DMS 273 (cell line): Measurements from ENCODE around the gene FKBP9.
"Not testable (repeated sequence)": the region's sequence is repeated elsewhere in the genome, so short reads cannot be mapped to it uniquely, and the experiment has no call there.

Experiments used
- DNase-seq: peaks from one replicate; lab custom pipeline; 2025; ENCODE audit not compliant: unreplicated experiment; lab: John Stamatoyannopoulos, UW

The FKBP9 gene, protein sequence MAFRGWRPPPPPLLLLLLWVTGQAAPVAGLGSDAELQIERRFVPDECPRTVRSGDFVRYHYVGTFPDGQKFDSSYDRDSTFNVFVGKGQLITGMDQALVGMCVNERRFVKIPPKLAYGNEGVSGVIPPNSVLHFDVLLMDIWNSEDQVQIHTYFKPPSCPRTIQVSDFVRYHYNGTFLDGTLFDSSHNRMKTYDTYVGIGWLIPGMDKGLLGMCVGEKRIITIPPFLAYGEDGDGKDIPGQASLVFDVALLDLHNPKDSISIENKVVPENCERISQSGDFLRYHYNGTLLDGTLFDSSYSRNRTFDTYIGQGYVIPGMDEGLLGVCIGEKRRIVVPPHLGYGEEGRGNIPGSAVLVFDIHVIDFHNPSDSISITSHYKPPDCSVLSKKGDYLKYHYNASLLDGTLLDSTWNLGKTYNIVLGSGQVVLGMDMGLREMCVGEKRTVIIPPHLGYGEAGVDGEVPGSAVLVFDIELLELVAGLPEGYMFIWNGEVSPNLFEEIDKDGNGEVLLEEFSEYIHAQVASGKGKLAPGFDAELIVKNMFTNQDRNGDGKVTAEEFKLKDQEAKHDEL

DNA sequence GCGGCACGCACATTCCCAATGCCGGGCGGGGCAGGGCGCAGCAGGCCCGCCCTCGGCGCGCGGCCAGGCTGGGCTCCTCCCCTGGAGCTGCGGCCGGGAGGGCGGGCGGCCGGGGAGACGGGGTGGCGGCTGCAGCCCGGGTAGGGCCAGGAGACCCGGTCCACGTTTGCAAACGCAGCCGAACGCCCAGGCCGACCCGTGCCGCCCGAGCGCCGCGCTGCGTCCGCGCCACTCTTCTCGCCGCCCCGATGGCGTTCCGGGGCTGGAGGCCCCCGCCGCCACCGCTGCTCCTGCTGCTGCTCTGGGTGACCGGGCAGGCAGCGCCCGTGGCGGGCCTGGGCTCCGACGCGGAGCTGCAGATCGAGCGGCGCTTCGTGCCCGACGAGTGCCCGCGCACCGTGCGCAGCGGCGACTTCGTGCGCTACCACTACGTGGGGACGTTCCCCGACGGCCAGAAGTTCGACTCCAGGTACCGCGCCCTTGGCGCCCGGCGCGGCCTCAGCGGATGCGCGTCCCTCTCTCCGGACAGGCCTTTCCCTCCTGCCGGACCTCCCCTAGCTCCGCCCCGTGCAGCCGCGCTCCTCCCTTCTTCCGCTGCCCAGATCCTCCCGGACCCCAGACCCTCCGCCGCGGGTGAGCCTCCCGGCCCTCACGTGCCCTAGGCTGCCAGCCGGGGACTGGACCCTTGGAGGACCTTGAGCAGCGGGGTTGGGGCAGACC lies at the start of gene FKBP9:
FKBP9 (plus strand) TSS at position 115 of the 720 bp plus-strand sequence; CDS start at position 249, 134 bp downstream.
- peak; percentile 94 for DNase-seq

DNA sequence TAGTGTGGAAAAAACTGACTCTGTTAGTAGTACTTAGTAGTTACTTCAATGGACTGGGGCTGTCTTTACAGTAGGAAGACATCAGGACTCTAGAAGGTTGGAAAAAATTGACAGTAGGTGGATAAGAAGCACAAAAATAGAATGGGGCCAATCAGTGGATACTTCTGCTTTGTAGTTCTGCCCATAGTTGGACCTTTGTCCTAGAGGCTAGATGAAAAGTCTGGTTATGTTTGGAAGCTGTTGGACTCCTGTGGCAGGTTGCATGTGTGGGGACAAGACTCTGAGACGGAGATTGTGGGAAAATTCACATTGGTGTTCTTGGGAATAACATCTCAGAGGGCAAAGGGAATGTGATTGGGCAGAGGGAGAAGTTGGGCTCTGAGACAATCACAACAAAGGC lies 47.0 kb upstream of the FKBP9 start:
- DNase-seq = no peak

DNA sequence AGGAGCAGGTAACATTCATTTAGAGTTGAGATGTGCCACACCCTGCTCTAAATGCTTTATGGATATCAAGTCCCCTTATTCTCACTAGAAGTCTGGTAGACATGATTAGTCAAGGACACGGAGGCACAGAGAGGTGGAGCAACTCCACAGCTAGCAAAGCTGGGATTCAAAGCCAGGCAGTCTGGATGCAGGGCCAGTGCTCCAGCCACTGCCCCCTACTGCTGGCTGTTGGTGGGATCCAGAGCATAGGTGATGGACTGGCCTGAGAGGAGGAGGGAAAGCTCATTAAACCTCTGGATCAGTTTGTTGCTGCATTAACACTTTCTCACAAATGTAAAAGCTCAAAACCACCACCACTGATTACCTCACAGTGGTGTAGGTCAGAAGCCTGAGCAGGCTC lies 43.1 kb upstream of the FKBP9 start:
- DNase-seq = no peak

DNA sequence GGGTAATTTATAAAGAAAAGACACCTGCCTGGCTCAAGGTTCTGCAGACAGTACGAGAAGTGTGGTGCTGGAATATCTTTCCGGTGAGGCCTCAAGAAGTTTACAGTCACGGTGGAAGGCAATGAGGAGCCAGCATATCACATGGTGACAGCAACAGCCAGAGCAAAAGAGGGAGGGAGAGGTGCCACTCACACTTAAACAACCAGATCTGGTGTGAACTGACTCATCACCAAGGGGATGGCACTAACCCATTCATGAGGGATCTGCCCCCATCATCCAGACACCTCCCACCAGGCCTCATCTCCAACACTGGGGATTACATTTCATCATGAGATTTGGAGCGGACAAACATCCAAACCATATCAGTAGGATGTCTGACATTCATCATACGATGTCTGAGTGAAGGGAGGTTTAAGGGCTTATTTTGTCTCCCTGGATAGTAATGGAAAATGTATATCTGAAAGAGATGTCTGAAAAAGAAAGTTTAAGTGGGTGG lies 42.2 kb upstream of the FKBP9 start:
- no peak for DNase-seq

DNA sequence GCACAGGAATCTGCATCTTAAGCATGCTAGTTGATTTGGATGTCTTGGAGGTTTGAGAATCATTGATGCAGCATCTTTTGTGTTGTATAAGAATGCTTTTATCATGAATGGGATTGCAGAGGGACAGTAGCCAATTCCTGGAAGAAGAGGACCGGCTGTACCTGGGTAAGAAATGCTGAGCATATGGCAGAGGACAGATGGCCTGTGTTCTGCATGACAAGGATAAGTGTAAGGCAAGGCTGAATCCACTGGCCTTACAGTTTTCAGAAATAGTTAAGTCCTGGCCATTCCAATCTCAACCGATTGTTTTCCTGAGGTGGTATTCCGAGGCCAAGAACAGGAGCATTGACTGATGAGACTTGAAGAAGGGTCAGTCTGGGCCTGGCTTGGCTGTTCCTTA lies 41.2 kb upstream of the FKBP9 start:
- peak; percentile 73 for DNase-seq

DNA sequence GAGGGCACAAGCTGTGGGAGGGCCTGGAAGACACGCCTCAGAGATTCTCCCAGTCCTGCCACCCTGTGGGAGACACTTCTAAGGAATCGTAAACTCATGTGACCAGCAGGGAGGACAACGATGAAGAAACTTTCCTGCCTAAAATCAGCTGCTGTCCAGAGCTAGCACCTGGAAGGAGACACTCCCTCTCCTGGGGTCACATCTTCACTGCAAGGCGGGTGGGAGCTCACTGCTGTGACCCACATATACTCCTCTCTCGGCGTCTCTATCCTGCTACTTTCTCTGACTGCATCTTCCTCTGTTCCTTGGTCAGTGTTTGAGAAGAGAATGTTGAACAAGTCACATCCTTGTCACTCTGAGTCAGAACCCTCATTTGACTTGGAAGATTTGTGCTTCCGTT lies 40.2 kb upstream of the FKBP9 start:
- not testable (repeated sequence) for DNase-seq

DNA sequence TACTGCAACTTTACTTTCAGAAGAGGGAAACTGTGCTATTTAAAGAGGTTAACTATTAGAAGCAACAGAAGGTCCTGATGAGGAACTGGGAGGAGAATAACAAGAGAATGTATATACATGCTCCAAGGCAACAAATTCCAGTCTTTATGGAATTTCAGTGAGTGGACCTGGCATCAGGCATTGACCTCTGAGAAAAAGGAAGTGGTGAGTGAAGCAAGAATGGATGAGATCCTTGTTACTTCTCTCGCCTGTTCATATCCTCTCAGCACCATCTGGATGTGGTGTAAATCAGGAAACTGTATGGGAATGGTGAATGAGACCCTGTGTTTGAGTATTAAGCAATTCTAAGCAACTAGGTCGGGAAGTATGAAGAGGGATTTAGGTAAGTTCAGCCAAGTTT lies 35.3 kb upstream of the FKBP9 start:
- no peak for DNase-seq

DNA sequence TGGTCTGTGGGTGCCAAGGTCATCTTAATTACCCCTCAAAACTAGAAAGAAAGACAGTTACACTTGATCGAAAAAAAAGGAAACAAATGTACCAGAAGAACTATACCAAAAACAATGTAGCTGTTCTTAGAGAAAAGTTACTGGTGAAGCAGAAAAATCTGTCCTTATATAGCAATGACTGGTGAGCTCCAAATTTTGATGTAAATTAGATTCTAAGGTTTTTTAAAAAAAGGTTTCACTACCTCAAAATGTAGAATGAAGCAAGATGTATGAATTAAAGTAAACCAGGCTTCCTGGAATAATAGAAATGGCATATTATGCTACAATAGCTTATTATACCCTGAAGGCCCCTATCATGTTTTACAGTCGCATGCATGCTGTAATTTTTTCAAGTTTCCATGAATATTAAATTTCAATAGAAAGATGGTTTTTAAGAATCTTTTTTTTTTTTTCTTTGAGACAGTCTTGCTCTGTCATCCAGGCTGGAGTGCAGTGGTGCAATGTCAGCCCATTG lies 28.4 kb upstream of the FKBP9 start:
- DNase-seq = no peak

DNA sequence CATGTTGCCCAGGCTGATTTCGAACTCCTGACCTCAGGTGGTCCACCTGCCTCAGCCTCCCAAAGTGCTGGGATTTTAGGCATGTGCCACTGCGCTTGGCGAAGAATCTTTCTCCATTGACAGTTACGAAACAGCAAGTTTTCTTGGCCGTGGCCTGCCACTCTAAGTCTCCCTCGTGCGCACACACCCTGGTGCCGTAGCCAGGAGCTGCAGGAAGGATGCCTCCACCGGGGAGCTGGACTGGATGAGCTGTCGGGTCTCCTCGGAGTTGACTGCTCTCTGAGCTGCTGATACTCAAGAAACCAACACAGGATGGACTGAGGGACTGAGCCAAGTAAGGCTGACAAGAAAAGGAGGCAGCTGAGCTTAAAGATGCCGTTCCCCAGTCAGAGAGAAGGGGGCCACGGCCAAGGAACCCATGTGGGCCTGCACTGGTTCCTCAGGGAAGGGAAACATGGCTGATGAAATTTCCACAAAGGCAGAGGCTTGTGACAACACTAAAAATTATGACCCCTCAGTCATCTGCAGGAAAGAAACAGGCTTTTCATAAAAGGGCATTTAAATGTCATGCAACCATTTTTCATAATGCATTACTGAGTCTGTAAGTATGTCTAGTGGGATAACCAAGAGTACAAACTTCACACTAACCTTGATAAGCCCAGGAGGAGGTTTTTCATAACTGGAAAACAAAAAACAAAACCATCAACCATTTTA lies 27.7 kb upstream of the FKBP9 start:
- no peak for DNase-seq

DNA sequence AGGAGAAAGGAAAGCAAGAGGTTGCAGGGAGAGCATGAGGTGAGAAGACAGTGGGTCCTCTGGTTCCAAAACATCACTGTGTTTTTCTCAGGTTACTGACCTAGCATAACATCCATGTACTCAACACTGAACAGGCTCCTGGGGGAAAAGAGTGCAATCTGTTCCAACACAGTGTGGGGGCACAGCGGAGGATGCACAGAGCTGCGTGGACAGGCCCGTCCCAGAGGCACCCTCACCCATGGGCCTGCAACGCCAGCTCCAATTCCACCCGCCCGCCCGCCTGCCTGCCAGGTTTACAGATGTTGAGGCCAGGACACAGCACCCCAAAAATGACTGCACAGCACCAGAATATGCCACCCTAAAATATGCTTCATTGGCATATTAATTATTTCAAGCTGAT lies 26.9 kb upstream of the FKBP9 start:
- no peak for DNase-seq

DNA sequence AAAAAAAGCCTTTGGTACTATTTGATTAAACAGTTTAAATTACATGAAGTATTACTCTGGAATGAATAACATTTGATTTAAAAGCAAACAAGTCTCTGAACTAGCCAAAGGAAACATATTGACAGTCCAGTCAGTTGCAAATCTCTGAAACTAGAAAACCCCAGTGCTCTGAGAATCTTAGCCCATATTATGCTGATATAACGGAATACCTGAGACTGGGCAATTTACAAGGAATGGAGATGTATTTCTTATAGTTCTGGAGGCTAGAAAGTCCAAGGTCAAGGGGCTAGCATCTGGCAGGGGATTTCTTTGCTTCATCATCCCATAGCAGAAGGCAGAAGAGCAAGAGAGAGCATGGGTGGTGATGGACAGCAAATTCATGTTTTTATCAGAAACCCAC lies 21.7 kb upstream of the FKBP9 start:
- no peak for DNase-seq

DNA sequence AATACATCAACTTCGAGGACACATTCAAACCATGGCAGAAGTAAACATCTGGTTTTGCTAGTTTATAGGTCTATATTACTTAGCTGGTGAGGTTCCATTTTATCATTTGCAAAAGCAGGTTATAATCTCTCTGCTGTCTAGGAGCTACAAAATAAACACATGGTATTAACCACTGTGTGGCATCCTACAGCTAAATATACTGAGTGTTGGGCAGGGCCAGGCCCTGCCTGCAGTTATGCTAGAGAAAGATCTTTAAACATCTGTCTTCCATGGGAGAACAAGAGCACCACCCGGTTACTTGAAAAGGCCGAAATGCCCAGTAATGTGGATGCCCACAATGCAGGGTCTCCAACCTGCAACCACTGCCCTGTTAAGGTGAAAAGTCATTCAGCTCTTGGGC lies 20.6 kb upstream of the FKBP9 start:
- DNase-seq = no peak

DNA sequence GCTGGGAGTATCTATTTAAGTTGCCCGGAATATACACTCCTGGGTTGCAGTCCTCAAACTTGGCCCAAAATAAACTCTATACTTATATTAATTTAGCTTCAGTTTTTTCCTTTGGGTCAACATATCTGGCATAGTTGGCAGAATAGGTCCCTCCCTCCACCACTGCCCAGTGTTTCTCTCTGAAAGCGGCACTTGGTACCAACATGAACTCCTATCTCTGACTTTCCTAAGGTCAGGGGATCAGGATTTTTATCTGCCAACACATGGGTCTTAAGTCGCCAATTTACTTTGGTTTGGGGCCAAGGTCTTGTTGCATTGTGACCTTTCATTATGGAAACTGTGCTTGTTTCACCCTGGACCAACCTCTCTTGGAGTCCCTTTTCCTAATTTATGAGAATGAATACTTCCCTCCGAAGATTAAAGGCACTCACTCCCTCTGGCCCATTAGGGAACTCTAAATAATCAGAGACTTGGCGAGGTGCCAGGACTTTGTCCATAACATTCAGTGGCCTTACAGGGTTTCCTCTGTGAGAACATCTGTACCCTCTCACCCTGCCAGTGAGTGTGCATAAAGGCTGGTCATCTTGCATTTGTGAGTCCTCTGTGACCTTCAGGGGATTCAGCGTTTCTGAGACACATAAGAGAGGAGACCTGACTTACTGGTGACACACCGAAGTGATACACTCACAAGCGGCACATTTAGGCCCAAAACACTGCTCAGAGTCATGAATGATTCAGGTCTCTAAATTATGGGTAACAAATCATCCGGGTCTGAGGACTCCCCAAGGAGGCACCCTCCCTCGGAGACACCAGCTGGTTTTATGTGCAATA lies 19.7 kb upstream of the FKBP9 start:
- peak; percentile 93 for DNase-seq

DNA sequence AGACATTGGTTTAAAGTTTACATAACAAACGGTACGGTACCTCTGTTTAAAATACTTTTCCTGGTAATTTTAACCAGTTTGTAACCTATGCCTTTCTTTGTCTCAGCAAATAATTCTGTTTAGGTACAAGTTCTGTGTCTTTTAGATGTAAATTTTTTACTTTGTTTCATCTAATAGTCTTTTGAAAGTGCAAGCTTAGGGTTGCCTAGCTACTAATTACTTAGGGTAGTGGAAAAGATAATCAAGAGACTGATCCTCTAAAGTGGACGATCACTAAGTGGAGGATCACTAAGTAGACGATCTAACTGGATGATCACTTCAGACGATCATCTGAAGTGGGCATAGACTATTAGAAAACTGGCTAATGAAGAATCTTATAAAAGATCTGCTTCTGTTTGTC lies 16.1 kb upstream of the FKBP9 start:
- DNase-seq = peak; percentile 26

DNA sequence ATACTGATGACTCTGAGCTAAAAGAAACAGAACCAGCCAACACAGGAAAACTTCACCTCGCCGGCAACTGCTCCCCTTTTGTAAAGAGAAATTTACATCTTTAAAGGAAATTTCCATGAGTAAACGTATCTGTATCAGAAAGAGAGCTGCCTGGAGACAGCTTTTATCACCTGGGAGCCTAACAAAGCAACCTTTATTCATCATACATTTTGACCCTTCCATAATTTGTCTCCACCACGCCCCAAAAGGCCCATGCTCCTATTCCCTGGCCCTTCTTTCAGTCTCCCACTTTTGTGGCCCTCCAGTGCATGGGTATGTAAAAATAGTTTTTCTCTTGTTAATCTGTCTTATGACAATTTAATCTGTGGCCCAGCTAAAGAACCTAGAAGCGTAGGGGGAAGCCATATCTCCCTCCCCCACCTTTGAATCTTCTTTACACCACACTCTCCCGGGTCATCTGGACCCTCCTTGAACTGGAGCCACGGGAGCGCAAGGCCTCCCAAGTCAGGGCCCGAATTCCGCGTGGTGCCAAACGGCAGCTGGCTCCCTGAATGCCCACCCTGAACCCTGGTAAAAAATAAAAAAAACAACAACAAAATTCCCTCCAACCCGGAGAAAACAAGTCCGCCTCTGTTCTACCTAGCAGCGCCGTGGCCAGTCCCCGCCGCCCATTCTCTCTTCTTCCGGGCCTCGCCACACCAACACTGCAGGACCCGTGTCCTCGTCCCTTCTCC lies 15.4 kb upstream of the FKBP9 start:
- peak; percentile 82 for DNase-seq

DNA sequence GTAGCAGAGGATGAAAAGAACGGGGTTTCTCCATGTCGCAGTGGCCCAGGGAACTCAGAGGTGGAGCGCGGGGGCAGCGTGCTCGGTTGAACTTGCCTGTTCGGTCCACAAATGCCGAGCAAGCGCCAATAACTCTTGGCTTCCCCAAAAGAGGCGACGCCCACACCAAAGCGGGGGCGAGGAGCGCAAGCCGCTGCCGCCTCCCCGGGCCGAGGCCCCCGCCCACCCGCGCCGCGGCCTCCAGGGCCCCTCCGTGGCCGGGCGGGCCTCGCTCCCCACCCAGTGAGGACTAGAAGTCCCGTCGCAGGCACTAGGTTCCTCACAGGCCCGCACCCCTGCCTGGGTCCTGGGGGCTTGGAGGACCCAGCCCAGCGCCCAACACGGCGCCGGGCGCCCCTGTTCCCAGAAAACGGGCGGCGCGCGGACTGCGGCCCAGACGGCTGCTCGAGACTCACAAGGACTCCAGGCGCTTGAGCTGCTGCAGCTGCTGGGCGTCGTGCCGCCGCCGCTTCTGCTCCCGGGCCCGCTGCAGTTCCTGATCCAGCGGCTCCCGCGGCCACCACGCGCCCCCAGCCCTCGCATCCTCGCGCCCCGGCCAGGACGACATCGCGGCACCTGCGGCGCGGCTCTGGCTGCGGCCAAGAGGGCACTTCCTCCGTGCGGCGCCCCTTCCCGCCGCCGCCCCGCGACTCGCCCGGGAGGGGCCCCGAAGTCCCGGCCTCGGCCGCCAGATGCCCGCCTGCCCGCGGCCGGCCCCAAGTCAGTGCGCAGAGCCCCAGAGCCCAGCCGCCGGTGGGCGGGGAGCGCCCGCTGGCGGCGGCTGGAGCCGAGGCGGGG lies 14.6 kb upstream of the FKBP9 start:
- DNase-seq = peak; percentile 96

DNA sequence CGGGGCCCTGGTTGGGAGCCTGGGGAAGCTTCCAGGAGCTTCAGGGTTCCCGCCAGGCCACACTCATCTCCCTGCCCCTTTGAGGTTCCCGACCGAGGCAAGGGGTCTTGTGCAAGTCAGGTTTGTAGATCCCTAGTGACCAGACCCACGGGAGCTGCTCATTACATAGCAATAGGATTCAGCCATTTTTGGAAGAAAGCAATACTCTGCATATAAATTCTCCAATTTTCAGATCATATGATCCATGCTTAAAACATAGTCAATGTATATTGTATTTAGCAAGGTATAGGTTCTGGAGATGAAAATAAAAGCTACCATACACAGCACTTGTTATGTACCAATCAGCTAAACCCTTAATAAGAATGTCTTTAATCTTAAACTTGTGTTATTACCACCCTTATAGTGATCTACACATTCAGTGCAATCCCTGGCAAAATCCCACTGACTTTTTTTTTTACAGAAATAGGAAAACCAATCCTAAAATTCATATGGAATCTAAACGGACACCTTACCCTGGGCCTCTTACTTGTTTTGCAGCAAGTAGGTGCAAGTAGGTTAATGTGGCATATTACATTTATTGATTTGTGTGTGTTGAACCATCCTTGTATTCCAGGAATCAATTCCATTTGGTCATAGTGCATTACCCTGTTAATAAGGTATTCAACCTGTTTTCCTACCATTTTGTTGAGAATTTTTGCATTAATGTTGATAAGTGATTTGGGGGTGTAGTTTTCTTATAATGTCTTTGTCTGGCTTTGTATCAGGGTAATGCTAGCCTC lies 13.8 kb upstream of the FKBP9 start:
- no peak for DNase-seq

DNA sequence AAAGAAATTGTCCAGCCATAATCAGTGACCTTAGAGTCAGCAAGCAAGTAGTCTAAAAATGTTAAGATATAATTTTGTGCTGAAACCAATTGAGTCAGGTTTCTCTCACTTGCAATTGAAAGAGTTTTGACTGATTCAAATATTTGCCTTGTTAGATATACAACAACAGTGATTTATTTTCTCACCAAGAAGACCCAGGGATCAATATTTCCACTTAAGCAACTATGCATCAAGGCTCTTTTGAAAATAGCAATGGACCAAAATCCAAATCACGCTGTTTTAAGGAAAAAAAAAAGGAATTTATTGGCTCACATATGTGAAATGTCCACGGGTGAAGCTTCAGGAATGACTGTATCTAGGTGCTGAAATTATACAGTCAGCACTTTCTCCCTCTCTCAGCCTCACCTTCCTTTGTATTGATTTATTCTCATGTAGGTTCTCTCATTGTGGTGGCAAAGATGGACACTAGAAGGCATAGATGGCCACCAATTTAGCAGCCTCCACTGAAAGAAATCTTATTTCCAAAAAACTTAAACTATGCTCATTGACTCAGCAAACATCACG lies 9.7 kb upstream of the FKBP9 start:
- DNase-seq = no peak
